T-helper 22 cell (primary cell): ENCODE data around the gene PLA2G4B.

Experiments
- DNase-seq: peaks from one replicate; pipeline ENCODE4 v3.0.0-alpha.2; 2020; ENCODE audit warnings: low read depth

PLA2G4B gene

GRCh38 chr15:41890050-41890690 is 51.5 kb downstream of the PLA2G4B start:
- no peak for DNase-seq

GRCh38 chr15:41891226-41891625 is 52.6 kb downstream of the PLA2G4B start:
- no peak for DNase-seq

GRCh38 chr15:41891946-41892345 is 53.3 kb downstream of the PLA2G4B start:
- DNase-seq = no peak

GRCh38 chr15:41892621-41893421 is 54.2 kb downstream of the PLA2G4B start:
- peak; percentile 18 for DNase-seq

GRCh38 chr15:41893422-41894250 is 55.0 kb downstream of the PLA2G4B start, which contains the start of gene SPTBN5:
SPTBN5 (minus strand) TSS chr15:41894053; CDS start chr15:41893497, 556 bp downstream.
- DNase-seq = no peak

GRCh38 chr15:41894251-41894790 is 55.7 kb downstream of the PLA2G4B start:
- DNase-seq = no peak

- peak; percentile 89 for DNase-seq
Observed at GRCh38 chr15:41894791-41895463, 56.3 kb downstream of the PLA2G4B start.

GRCh38 chr15:41895491-41895890 is 56.8 kb downstream of the PLA2G4B start:
- no peak for DNase-seq

GRCh38 chr15:41895957-41896356 is 57.3 kb downstream of the PLA2G4B start:
- no peak for DNase-seq

GRCh38 chr15:41896566-41896965 is 57.9 kb downstream of the PLA2G4B start:
- no peak for DNase-seq

GRCh38 chr15:41897363-41897799 is 58.7 kb downstream of the PLA2G4B start:
- no peak for DNase-seq
